HG02973 (cell line): ENCODE measurements around the gene TKFC.

Experiments used
- ATAC-seq: cut with Tn5 transposase; IDR thresholded peaks from one replicate; pipeline ENCODE4 v1.9.1; 2021; ENCODE audit warnings: moderate library complexity; ENCODE audit not compliant: unreplicated experiment

Gene TKFC

GRCh38 chr11:61343792-61344745, 11.0 kb downstream of the TKFC start:
- no peak for ATAC-seq

- ATAC-seq: no peak
Measured at GRCh38 chr11:61345170-61345610, 12.2 kb downstream of the TKFC start.

- ATAC-seq: no peak
Measured at GRCh38 chr11:61345954-61346843, 13.2 kb downstream of the TKFC start.

- no peak for ATAC-seq
Measured at GRCh38 chr11:61347916-61348461, 15.0 kb downstream of the TKFC start.

- no peak for ATAC-seq
Measured at GRCh38 chr11:61349189-61349751, 16.2 kb downstream of the TKFC start.

- ATAC-seq: no peak
Measured at GRCh38 chr11:61349916-61350315, 16.9 kb downstream of the TKFC start.

GRCh38 chr11:61350336-61350735, 17.3 kb downstream of the TKFC start:
- ATAC-seq: no peak

- no peak for ATAC-seq
Measured at GRCh38 chr11:61350803-61351202, 17.8 kb downstream of the TKFC start.

- ATAC-seq: no peak
Measured at GRCh38 chr11:61352038-61352437, 19.0 kb downstream of the TKFC start.

- no peak for ATAC-seq
Measured at GRCh38 chr11:61353131-61354067, 20.4 kb downstream of the TKFC start.

- ATAC-seq: no peak
Measured at GRCh38 chr11:61354208-61354607, 21.2 kb downstream of the TKFC start.

GRCh38 chr11:61356706-61357105, 23.7 kb downstream of the TKFC start:
- ATAC-seq: no peak

- ATAC-seq: peak; percentile 54
Measured at GRCh38 chr11:61357233-61357893, 24.3 kb downstream of the TKFC start.

- ATAC-seq: no peak
Measured at GRCh38 chr11:61357894-61358239, 24.8 kb downstream of the TKFC start.

- ATAC-seq: no peak
Measured at GRCh38 chr11:61358566-61358965, 25.5 kb downstream of the TKFC start.

GRCh38 chr11:61359516-61359915, 26.5 kb downstream of the TKFC start:
- no peak for ATAC-seq

GRCh38 chr11:61361237-61361740, 28.3 kb downstream of the TKFC start:
- ATAC-seq: no peak

- peak; percentile 84 for ATAC-seq
Measured at GRCh38 chr11:61361741-61362541, 28.9 kb downstream of the TKFC start, which contains the start of the genes CYB561A3 and TMEM138. TSS of gene CYB561A3 (minus strand) at chr11:61361882. CDS start at chr11:61356713, 5,169 bp downstream. TSS of gene TMEM138 (plus strand) at chr11:61362374. CDS start at chr11:61364391, 2,017 bp downstream.
